Chondrocyte (in vitro differentiated cells): ENCODE measurements around the gene TBC1D16. TPM values are rescaled to one million over a fixed set of nuclear protein-coding genes. Genes with fewer than 3 reads are reported as not detected.

Experiments used
- DNase-seq: peaks from one replicate; pipeline ENCODE4 v3.0.0; 2021; ENCODE audit warnings: mixed read lengths, low spot score
- H3K27ac Mint-ChIP-seq: one replicate; pipeline ENCODE4 v1.8.0; 2021; ENCODE audit warnings: mild to moderate bottlenecking, moderate library complexity, mixed read lengths; ENCODE audit not compliant: unreplicated experiment
- H3K27me3 Mint-ChIP-seq: 2 replicates; pipeline ENCODE4 v1.8.0; 2021; ENCODE audit warnings: low read depth, mixed read lengths
- H3K36me3 Mint-ChIP-seq: 2 replicates; pipeline ENCODE4 v1.8.0; 2021; ENCODE audit warnings: low read depth, mixed read lengths
- H3K4me1 Mint-ChIP-seq: 2 replicates; pipeline ENCODE4 v1.8.0; 2021; ENCODE audit warnings: low read depth, mild to moderate bottlenecking, mixed read lengths
- H3K4me3 Mint-ChIP-seq: one replicate; pipeline ENCODE4 v1.8.0; 2021; ENCODE audit warnings: mild to moderate bottlenecking, moderate library complexity, mixed read lengths; ENCODE audit not compliant: unreplicated experiment
- H3K9me3 Mint-ChIP-seq: 2 replicates; pipeline ENCODE4 v1.8.0; 2021; ENCODE audit warnings: low read depth, mixed read lengths
- CTCF ChIP-seq: fragments of 200-600 bp; sonication (generic); IDR thresholded peaks from 2 replicates; pipeline ENCODE4 v1.5.0; 2021; ENCODE audit warnings: antibody characterized with exemption, mild to moderate bottlenecking, moderate library complexity
- total RNA-seq: library from RNA; stranded (reverse); gene quantifications from 3 replicates; pipeline ENCODE4 v1.2.1, GENCODE V29; 2021

Gene TBC1D16
- total RNA-seq, 1 donor from 2014 or later, result 51.4 TPM

GRCh38 chr17:79974566-79975497 lies 60.8 kb downstream of the TBC1D16 start:
- peaks cover 8% of the 10 kb centered on the region for H3K36me3 Mint-ChIP-seq
- H3K4me3 Mint-ChIP-seq, result no peak overlapping the region
- peak; percentile 30 for TF ChIP-seq CTCF
- H3K4me1 Mint-ChIP-seq, result peaks cover 16% of the 10 kb centered on the region
- no peaks in the 10 kb centered on the region for H3K9me3 Mint-ChIP-seq
- no peaks in the 10 kb centered on the region for H3K27me3 Mint-ChIP-seq
- H3K27ac Mint-ChIP-seq, result no peak overlapping the region
- peak; percentile 88 for DNase-seq

- Mint-ChIP-seq H3K36me3 (peaks cover 8% of the 10 kb centered on the region), H3K9me3 (no peaks in the 10 kb centered on the region), H3K4me1 (peaks cover 19% of the 10 kb centered on the region), H3K27ac (no peak overlapping the region), H3K27me3 (no peaks in the 10 kb centered on the region), H3K4me3 (no peak overlapping the region)
- no peak for TF ChIP-seq CTCF
- DNase-seq, result peak; percentile 55
Observed at GRCh38 chr17:79971651-79972050, 64.0 kb downstream of the TBC1D16 start.

GRCh38 chr17:79970576-79971068 lies 65.0 kb downstream of the TBC1D16 start:
- DNase-seq, result peak; percentile 53
- Mint-ChIP-seq H3K27me3 (no peaks in the 10 kb centered on the region), H3K27ac (no peak overlapping the region), H3K36me3 (peaks cover 8% of the 10 kb centered on the region), H3K4me1 (peaks cover 29% of the 10 kb centered on the region), H3K4me3 (no peak overlapping the region), H3K9me3 (no peaks in the 10 kb centered on the region)
- peak; percentile 68 for TF ChIP-seq CTCF

GRCh38 chr17:79969906-79970305 lies 65.8 kb downstream of the TBC1D16 start:
- no peak for DNase-seq
- no peak overlapping the region for H3K27ac Mint-ChIP-seq
- peaks cover 29% of the 10 kb centered on the region for H3K4me1 Mint-ChIP-seq
- H3K4me3 Mint-ChIP-seq, result no peak overlapping the region
- peaks cover 8% of the 10 kb centered on the region for H3K36me3 Mint-ChIP-seq
- TF ChIP-seq CTCF, result no peak
- H3K9me3 Mint-ChIP-seq, result no peaks in the 10 kb centered on the region
- no peaks in the 10 kb centered on the region for H3K27me3 Mint-ChIP-seq

- Mint-ChIP-seq H3K27ac (no peak overlapping the region), H3K36me3 (peaks cover 8% of the 10 kb centered on the region), H3K4me1 (peaks cover 16% of the 10 kb centered on the region), H3K4me3 (no peak overlapping the region), H3K9me3 (no peaks in the 10 kb centered on the region), H3K27me3 (no peaks in the 10 kb centered on the region)
- no peak for TF ChIP-seq CTCF
- no peak for DNase-seq
Observed at GRCh38 chr17:79968116-79968515, 67.6 kb downstream of the TBC1D16 start.
